Smooth muscle cell (in vitro differentiated cells): ENCODE results near the gene ALG1L2. TPM values are rescaled to one million over a fixed set of nuclear protein-coding genes. Genes with fewer than 3 reads are reported as not detected.
"Not testable (repeated sequence)": the region's sequence is repeated elsewhere in the genome, so short reads cannot be mapped to it uniquely, and the experiment has no call there.

Source experiments
- DNase-seq: peaks from one replicate; lab custom pipeline; 2025; ENCODE audit not compliant: unreplicated experiment; lab: John Stamatoyannopoulos, UW
- H2AFZ ChIP-seq: fragments of 200-600 bp; sonication (generic); 2 replicates; pipeline ENCODE4 v1.6.0; 2016; ENCODE audit warnings: antibody characterized with exemption, low read depth, mild to moderate bottlenecking
- H3F3A ChIP-seq: fragments of 200-600 bp; sonication (generic); 2 replicates; pipeline ENCODE4 v1.6.0; 2017; ENCODE audit warnings: antibody characterized with exemption, low read depth
- H3K27ac ChIP-seq: fragments of 200-600 bp; sonication (generic); 2 replicates; pipeline ENCODE4 v1.5.1; 2016; ENCODE audit warnings: low read depth, mild to moderate bottlenecking
- H3K27me3 ChIP-seq: fragments of 200-600 bp; sonication (generic); 2 replicates; pipeline ENCODE4 v1.6.1; 2016; ENCODE audit warnings: low read depth, mild to moderate bottlenecking
- H3K36me3 ChIP-seq: fragments of 200-600 bp; sonication (generic); 2 replicates; pipeline ENCODE4 v1.5.1; 2016; ENCODE audit warnings: low read depth
- H3K4me1 ChIP-seq: fragments of 200-600 bp; sonication (generic); 2 replicates; pipeline ENCODE4 v1.5.1; 2016; ENCODE audit warnings: low read depth
- H3K4me2 ChIP-seq: fragments of 200-600 bp; sonication (generic); 2 replicates; pipeline ENCODE4 v1.6.0; 2016; ENCODE audit warnings: mild to moderate bottlenecking
- H3K4me3 ChIP-seq: fragments of 200-600 bp; sonication (generic); 2 replicates; pipeline ENCODE4 v1.5.1; 2016; ENCODE audit warnings: mild to moderate bottlenecking
- H3K79me2 ChIP-seq: fragments of 200-600 bp; sonication (generic); 2 replicates; pipeline ENCODE4 v1.6.0; 2016; ENCODE audit warnings: low read depth, mild to moderate bottlenecking
- H3K9ac ChIP-seq: fragments of 200-600 bp; sonication (generic); 2 replicates; pipeline ENCODE4 v1.6.0; 2016; ENCODE audit warnings: low read depth
- H3K9me3 ChIP-seq: fragments of 200-600 bp; sonication (generic); replicated peaks from 2 replicates; pipeline ENCODE4 v1.5.1; 2016; ENCODE audit warnings: low read depth
- H4K20me1 ChIP-seq: fragments of 200-600 bp; sonication (generic); 2 replicates; pipeline ENCODE4 v1.6.0; 2016; ENCODE audit warnings: low read depth
- CTCF ChIP-seq: fragments of 200-600 bp; sonication (generic); IDR thresholded peaks from 2 replicates; pipeline ENCODE4 v1.5.1; 2017; ENCODE audit warnings: borderline replicate concordance, mild to moderate bottlenecking, antibody characterized with exemption; ENCODE audit not compliant: insufficient read depth, poor library complexity, severe bottlenecking
- WGBS: methylation state at CpG from one replicate; pipeline ENCODE4 v1.1.7; 2016; ENCODE audit warnings: low lambda C conversion rate; 5-methylcytosine and 5-hydroxymethylcytosine counted together
- polyA plus RNA-seq: library from polyadenylated mRNA; unstranded; fragments of >200 nt; fragmentation: Nextera tagmentation; extraction: Ambion mirVana; gene quantifications from 2 replicates; pipeline ENCODE4 v1.2.1, GENCODE V29; 2016
- total RNA-seq: library from RNA; depleted of rRNA; stranded (reverse); fragments of >200 nt; gene quantifications from 2 replicates; pipeline ENCODE4 v1.2.3, GENCODE V29; 2014

ALG1L2 gene
- total and polyA plus RNA-seq, 2 experiments from 2014 or later, result 0.38 TPM; not detected in 1

GRCh38 chr3:130048726-130049125 is 32.9 kb upstream of the ALG1L2 start:
- H3K9ac ChIP-seq, result no peak overlapping the region
- no peak overlapping the region for H2AFZ ChIP-seq
- no peak for DNase-seq
- H3K27me3 ChIP-seq, result no peaks in the 10 kb centered on the region
- WGBS, result 70% methylated on average over 6 of the region's 6 CpGs
- H3K9me3 ChIP-seq, result no peaks in the 10 kb centered on the region
- no peaks in the 10 kb centered on the region for H3F3A ChIP-seq
- TF ChIP-seq CTCF, result no peak
- no peak overlapping the region for H3K27ac ChIP-seq
- no peaks in the 10 kb centered on the region for H3K79me2 ChIP-seq
- H3K4me3 ChIP-seq, result no peak overlapping the region
- H3K4me2 ChIP-seq, result no peak overlapping the region
- no peaks in the 10 kb centered on the region for H3K36me3 ChIP-seq
- H3K4me1 ChIP-seq, result no peaks in the 10 kb centered on the region
- H4K20me1 ChIP-seq, result no peaks in the 10 kb centered on the region

- 61% methylated on average over 5 of the region's 5 CpGs for WGBS
- not testable (repeated sequence) for H3K4me2 ChIP-seq, H2AFZ ChIP-seq, H3K36me3 ChIP-seq, H4K20me1 ChIP-seq, H3K27me3 ChIP-seq, H3F3A ChIP-seq, H3K4me1 ChIP-seq, H3K79me2 ChIP-seq, H3K27ac ChIP-seq, DNase-seq, H3K4me3 ChIP-seq, H3K9me3 ChIP-seq, H3K9ac ChIP-seq
Observed at GRCh38 chr3:130052366-130052765, 29.3 kb upstream of the ALG1L2 start.

- whole genome bisulfite sequencing, result 29% methylated on average over 1 of the region's 4 CpGs
- not testable (repeated sequence) for H3K9me3 ChIP-seq, H3K9ac ChIP-seq, H3F3A ChIP-seq, H2AFZ ChIP-seq, H3K4me3 ChIP-seq, H3K79me2 ChIP-seq, H3K4me2 ChIP-seq, H3K27ac ChIP-seq, DNase-seq, H4K20me1 ChIP-seq, H3K36me3 ChIP-seq, H3K27me3 ChIP-seq, H3K4me1 ChIP-seq
Observed at GRCh38 chr3:130052965-130053364, 28.7 kb upstream of the ALG1L2 start.

- H3K27me3 ChIP-seq, H3K27ac ChIP-seq, H3K36me3 ChIP-seq, DNase-seq, H4K20me1 ChIP-seq, H3K4me1 ChIP-seq, H2AFZ ChIP-seq, H3K4me2 ChIP-seq, H3K9me3 ChIP-seq, H3F3A ChIP-seq, H3K4me3 ChIP-seq, H3K79me2 ChIP-seq, H3K9ac ChIP-seq: not testable (repeated sequence)
- WGBS, result 31% methylated on average over 12 of the region's 15 CpGs
Observed at GRCh38 chr3:130057536-130058266, 23.9 kb upstream of the ALG1L2 start.

- H3K79me2 ChIP-seq, H3K36me3 ChIP-seq, H3K4me1 ChIP-seq, H2AFZ ChIP-seq, H3K9ac ChIP-seq, H3K4me3 ChIP-seq, DNase-seq, H3K9me3 ChIP-seq, H3K27ac ChIP-seq, H4K20me1 ChIP-seq, H3K27me3 ChIP-seq, H3K4me2 ChIP-seq, H3F3A ChIP-seq: not testable (repeated sequence)
- WGBS, result 87% methylated on average over 2 of the region's 4 CpGs
Observed at GRCh38 chr3:130058267-130058657, 23.4 kb upstream of the ALG1L2 start.

- not testable (repeated sequence) for H3K9me3 ChIP-seq, H3K36me3 ChIP-seq, H3K4me1 ChIP-seq, H4K20me1 ChIP-seq, H3K79me2 ChIP-seq, DNase-seq, H2AFZ ChIP-seq, H3K4me2 ChIP-seq, H3K27me3 ChIP-seq, H3K4me3 ChIP-seq, H3K9ac ChIP-seq, H3F3A ChIP-seq, H3K27ac ChIP-seq
- 46% methylated on average over 6 of the region's 6 CpGs for WGBS
Observed at GRCh38 chr3:130058716-130059115, 22.9 kb upstream of the ALG1L2 start.

- H2AFZ ChIP-seq, H3K79me2 ChIP-seq, DNase-seq, H3F3A ChIP-seq, H3K4me1 ChIP-seq, H3K4me3 ChIP-seq, H3K27ac ChIP-seq, H3K4me2 ChIP-seq, H4K20me1 ChIP-seq, H3K9ac ChIP-seq, H3K9me3 ChIP-seq, H3K36me3 ChIP-seq, H3K27me3 ChIP-seq: not testable (repeated sequence)
- WGBS, result 29% methylated on average over 1 of the region's 1 CpG
Observed at GRCh38 chr3:130059162-130059561, 22.5 kb upstream of the ALG1L2 start.
